Measurements from ENCODE around the gene FLNB.

- TF ChIP-seq MAX (IDR thresholded peaks at IDR 0.05) (no peak), EGR1 (IDR thresholded peaks at IDR 0.05) (no peak), REST (IDR thresholded peaks at IDR 0.05; ENCODE audit: low read depth) (no peak), TCF12 (IDR thresholded peaks at IDR 0.05; ENCODE audit: low read depth) (no peak), CEBPB (IDR thresholded peaks at IDR 0.05) (no peak), NFIC (IDR thresholded peaks at IDR 0.05) (no peak), YY1 (IDR thresholded peaks at IDR 0.05; ENCODE audit: low read depth) (no peak), EP300 (IDR thresholded peaks at IDR 0.05; ENCODE audit: borderline replicate concordance) (no peak), RAD21 (IDR thresholded peaks at IDR 0.05; ENCODE audit: low read depth) (no peak), TEAD4 (IDR thresholded peaks at IDR 0.05) (no peak)
These were observed 5.1 kb upstream of the FLNB start for GRCh38 chr3:58003093-58003492.

Data from Ishikawa (cell line).